ENCODE results near the gene MTHFD1. TPM values are rescaled to one million over a fixed set of nuclear protein-coding genes. Genes with fewer than 3 reads are reported as not detected.

Gene MTHFD1
- total and polyA plus RNA-seq, 9 of the 15 experiments (the other 6 are each of a cell fraction or from before 2014, with no cell fraction given): 66.7 to 158 (median 90.9) TPM

DNA sequence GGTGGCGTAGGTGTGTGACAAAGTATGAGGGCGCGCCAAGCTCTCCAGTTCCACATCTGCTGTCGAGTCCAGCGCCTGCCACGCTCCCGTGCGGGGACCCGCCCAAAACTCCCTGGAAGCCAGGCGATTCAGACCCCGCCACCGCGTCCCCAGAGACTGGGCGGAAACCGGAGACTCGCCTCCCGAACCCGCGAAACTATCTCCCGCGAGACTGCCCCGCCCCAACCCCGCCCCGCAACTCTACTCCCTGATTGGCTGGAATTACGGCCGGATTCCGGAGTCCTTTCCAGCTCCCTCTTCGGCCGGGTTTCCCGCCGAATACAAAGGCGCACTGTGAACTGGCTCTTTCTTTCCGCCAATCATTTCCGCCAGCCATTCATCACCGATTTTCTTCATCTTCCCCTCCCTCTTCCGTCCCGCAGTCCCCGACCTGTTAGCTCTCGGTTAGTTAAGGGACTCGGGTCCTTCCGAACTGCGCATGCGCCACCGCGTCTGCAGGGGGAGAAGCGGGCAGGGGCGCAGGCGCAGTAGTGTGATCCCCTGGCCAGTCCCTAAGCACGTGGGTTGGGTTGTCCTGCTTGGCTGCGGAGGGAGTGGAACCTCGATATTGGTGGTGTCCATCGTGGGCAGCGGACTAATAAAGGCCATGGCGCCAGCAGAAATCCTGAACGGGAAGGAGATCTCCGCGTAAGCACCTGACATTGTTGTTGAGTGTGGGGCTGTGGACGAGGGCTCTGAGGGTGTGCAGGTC is at the start of gene MTHFD1 (continued):
- TF ChIP-seq PREB (CRISPR knock-in tag; IDR thresholded peaks at IDR 0.05): no peak
- no peak for TF ChIP-seq RFX7 (CRISPR knock-in tag; IDR thresholded peaks at IDR 0.05)
- TF ChIP-seq FOXA1 (IDR thresholded peaks at IDR 0.05; ENCODE audit: borderline replicate concordance): no peak
- TF ChIP-seq ZNF561 (CRISPR knock-in tag; conservative IDR thresholded peaks at IDR 0.05): no peak
- TF ChIP-seq CBX3 (IDR thresholded peaks at IDR 0.05; ENCODE audit: borderline replicate concordance in 1 of 2, low read length in 2 of 2): no peak
- TF ChIP-seq ZNF75A (CRISPR knock-in tag; IDR thresholded peaks at IDR 0.05): no peak
- TF ChIP-seq HDAC6 (IDR thresholded peaks at IDR 0.05; ENCODE audit: low read depth, low read length): no peak
- peak; percentile 76; the same call in 1 of the 2 replicates for TF ChIP-seq LCOR (CRISPR knock-in tag; IDR thresholded peaks at IDR 0.05)
- TF ChIP-seq, protein P1, sequence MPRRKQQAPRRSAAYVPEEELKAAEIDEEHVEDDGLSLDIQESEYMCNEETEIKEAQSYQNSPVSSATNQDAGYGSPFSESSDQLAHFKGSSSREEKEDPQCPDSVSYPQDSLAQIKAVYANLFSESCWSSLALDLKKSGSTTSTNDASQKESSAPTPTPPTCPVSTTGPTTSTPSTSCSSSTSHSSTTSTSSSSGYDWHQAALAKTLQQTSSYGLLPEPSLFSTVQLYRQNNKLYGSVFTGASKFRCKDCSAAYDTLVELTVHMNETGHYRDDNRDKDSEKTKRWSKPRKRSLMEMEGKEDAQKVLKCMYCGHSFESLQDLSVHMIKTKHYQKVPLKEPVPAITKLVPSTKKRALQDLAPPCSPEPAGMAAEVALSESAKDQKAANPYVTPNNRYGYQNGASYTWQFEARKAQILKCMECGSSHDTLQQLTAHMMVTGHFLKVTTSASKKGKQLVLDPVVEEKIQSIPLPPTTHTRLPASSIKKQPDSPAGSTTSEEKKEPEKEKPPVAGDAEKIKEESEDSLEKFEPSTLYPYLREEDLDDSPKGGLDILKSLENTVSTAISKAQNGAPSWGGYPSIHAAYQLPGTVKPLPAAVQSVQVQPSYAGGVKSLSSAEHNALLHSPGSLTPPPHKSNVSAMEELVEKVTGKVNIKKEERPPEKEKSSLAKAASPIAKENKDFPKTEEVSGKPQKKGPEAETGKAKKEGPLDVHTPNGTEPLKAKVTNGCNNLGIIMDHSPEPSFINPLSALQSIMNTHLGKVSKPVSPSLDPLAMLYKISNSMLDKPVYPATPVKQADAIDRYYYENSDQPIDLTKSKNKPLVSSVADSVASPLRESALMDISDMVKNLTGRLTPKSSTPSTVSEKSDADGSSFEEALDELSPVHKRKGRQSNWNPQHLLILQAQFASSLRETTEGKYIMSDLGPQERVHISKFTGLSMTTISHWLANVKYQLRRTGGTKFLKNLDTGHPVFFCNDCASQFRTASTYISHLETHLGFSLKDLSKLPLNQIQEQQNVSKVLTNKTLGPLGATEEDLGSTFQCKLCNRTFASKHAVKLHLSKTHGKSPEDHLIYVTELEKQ (CRISPR knock-in tag; IDR thresholded peaks at IDR 0.05): no peak
- no peak for TF ChIP-seq ZBTB12 (CRISPR knock-in tag; IDR thresholded peaks at IDR 0.05)
- no peak for TF ChIP-seq NFRKB (IDR thresholded peaks at IDR 0.05; ENCODE audit: low read depth)
- TF ChIP-seq ZNF239 (CRISPR knock-in tag; IDR thresholded peaks at IDR 0.05): no peak
- TF ChIP-seq, protein P2, sequence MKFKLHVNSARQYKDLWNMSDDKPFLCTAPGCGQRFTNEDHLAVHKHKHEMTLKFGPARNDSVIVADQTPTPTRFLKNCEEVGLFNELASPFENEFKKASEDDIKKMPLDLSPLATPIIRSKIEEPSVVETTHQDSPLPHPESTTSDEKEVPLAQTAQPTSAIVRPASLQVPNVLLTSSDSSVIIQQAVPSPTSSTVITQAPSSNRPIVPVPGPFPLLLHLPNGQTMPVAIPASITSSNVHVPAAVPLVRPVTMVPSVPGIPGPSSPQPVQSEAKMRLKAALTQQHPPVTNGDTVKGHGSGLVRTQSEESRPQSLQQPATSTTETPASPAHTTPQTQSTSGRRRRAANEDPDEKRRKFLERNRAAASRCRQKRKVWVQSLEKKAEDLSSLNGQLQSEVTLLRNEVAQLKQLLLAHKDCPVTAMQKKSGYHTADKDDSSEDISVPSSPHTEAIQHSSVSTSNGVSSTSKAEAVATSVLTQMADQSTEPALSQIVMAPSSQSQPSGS (CRISPR knock-in tag; IDR thresholded peaks at IDR 0.05): no peak
- no peak for TF ChIP-seq HMG20A (CRISPR knock-in tag; conservative IDR thresholded peaks at IDR 0.05)
- TF ChIP-seq ARID2 (IDR thresholded peaks at IDR 0.05): no peak
- TF ChIP-seq PYGO2 (tag; IDR thresholded peaks at IDR 0.05): no peak
- no peak for TF ChIP-seq SFPQ (IDR thresholded peaks at IDR 0.05; ENCODE audit: low read depth, low read length)
- no peak for TF ChIP-seq ZBTB1 (CRISPR knock-in tag; IDR thresholded peaks at IDR 0.05; ENCODE audit: borderline replicate concordance, low read depth)
- no peak for TF ChIP-seq HDAC8 (tag; IDR thresholded peaks at IDR 0.05)
